ENCODE measurements around the gene NDUFB5. TPM values are rescaled to one million over a fixed set of nuclear protein-coding genes. Genes with fewer than 3 reads are reported as not detected.

NDUFB5 gene
- total RNA-seq, 1 donor from 2014 or later = 135 TPM

Small RNAs within 50 kb of the gene (small RNA-seq; reads per million reads assigned to genes)
- gene AC090425.1 = not detected
- gene RF01210 = not detected

Other genes starting within 250 kb of the NDUFB5 start
- gene GNB4, start 153.3 kb upstream of the NDUFB5 start, total RNA-seq = 177 TPM
- gene ACTL6A, start 41.9 kb upstream of the NDUFB5 start, total RNA-seq = 25.0 TPM
- 29.5 TPM for gene MRPL47, start 156 bp upstream of the NDUFB5 start, total RNA-seq
- gene USP13, start 48.2 kb downstream of the NDUFB5 start, total RNA-seq = 13.3 TPM